ENCODE data around the gene MVP. TPM values are rescaled to one million over a fixed set of nuclear protein-coding genes. Genes with fewer than 3 reads are reported as not detected.
A peak's percentile ranks its signal among the peaks of the same experiment; 100 is the strongest.

MVP gene
- total RNA-seq, 1 donor, result 273 TPM

DNA sequence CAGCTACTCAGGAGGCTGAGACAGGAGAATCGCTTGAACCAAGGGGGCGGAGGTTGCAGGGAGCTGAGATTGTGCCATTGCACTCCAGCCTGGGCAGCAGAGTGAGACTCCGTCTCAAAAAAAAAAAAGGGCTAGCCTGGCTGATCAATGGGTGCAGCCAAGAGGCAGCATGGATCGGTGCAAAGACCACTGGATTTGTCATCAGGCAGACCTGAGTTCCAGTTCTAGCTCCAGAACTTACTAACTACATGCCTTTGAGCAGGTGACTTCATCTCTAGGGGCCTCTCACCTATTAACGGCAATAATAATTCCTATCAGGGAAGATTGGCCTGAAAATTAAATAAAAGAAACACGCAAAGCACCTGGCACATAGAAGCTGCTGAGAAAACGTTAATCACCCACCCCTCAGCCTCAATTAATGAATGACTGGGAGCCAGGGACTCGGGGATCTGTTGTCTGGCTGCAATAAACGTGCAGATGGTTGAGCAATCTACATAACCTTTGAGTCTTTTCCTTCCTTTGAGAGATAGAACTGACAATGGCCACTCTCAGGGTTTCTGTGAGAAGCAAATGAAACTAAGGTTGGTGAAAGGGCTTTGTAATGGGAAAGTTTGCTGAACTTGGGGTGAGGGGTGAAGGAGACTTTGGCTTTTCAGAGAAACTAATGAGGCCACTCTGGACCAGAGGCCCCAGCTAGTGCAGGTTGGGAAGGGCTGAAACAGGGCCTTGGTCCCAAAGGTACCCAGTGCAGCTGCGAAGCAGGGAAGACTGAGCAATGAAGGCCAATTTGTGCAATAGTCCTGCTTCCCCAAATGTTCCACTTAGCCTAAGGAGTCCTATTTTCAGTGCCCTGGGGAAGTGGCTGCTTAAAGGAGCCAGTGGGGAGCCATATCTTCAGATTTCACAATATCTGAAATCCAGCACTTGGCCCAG is 71.5 kb downstream of the MVP start:
- Histone ChIP-seq H3K36me3 (ENCODE audit: insufficient read depth, low read length) (no peaks in the 10 kb centered on the region), H3K4me1 (ENCODE audit: insufficient read depth, low read length) (no peaks in the 10 kb centered on the region), H3K9me3 (ENCODE audit: low read depth, low read length) (no peaks in the 10 kb centered on the region), H3K79me2 (ENCODE audit: insufficient read depth, low read length) (no peaks in the 10 kb centered on the region), H3K4me2 (ENCODE audit: insufficient read depth, low read length) (no peak overlapping the region), H3K4me3 (ENCODE audit: insufficient read depth, low read length) (no peak overlapping the region), H3K27me3 (ENCODE audit: insufficient read depth, low read length) (no peaks in the 10 kb centered on the region), H3K27ac (ENCODE audit: low read depth, low read length) (no peak overlapping the region), H4K20me1 (ENCODE audit: insufficient read depth, low read length) (no peaks in the 10 kb centered on the region), H2AFZ (ENCODE audit: low read length) (no peak overlapping the region)
- no peak for TF ChIP-seq CTCF (IDR thresholded peaks at IDR 0.05; ENCODE audit: extremely low read depth, low read depth, low read length)
- DNase-seq (ENCODE audit: insufficient read length, low spot score, missing footprints), result peak; percentile 52

DNA sequence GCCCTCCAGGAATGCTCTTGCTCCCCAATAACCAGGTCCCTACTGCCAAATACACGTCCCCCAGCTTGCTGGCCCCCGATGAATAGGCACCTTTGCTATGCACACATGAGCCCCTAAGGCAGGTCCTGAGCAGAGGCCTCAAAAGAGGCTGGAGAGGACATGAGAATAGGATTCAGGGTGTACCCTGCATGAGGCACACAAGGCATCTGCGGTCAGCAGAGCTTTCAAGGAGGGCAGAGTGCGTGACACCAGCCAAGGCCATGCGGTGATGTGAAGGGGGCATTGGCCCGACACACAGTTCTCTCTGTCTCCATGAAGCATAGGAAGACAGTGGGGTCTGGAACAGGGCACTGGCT is 72.2 kb downstream of the MVP start:
- Histone ChIP-seq H3K9me3 (ENCODE audit: low read depth, low read length) (no peaks in the 10 kb centered on the region), H3K27me3 (ENCODE audit: insufficient read depth, low read length) (no peaks in the 10 kb centered on the region), H3K36me3 (ENCODE audit: insufficient read depth, low read length) (no peaks in the 10 kb centered on the region), H3K4me2 (ENCODE audit: insufficient read depth, low read length) (no peak overlapping the region), H3K79me2 (ENCODE audit: insufficient read depth, low read length) (no peaks in the 10 kb centered on the region), H3K4me3 (ENCODE audit: insufficient read depth, low read length) (no peak overlapping the region), H3K4me1 (ENCODE audit: insufficient read depth, low read length) (no peaks in the 10 kb centered on the region), H2AFZ (ENCODE audit: low read length) (no peak overlapping the region), H4K20me1 (ENCODE audit: insufficient read depth, low read length) (no peaks in the 10 kb centered on the region), H3K27ac (ENCODE audit: low read depth, low read length) (no peak overlapping the region)
- peak; percentile 21 for DNase-seq (ENCODE audit: insufficient read length, low spot score, missing footprints)
- TF ChIP-seq CTCF (IDR thresholded peaks at IDR 0.05; ENCODE audit: extremely low read depth, low read depth, low read length), result no peak

DNA sequence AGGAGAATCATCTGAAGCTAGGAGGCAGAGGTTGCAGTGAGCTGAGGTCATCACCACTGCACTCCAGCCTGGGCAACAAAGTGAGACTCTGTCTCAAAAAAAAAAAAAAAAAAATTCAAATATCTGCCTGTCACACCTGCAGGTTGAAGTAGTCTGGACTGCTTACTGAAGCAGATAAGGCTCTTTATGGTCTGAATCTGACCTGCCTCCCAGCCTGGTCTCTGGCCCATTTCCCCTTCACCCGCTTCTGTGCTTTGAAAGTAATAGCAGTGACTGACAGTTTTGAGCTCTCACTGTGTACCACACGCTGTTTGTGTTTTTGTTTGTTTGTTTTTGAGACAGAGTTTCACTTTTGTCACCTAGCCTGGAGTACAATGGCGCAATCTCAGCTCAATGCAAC is 73.3 kb downstream of the MVP start:
- Histone ChIP-seq H2AFZ (ENCODE audit: low read length) (no peak overlapping the region), H3K4me2 (ENCODE audit: insufficient read depth, low read length) (no peak overlapping the region), H4K20me1 (ENCODE audit: insufficient read depth, low read length) (no peaks in the 10 kb centered on the region), H3K27ac (ENCODE audit: low read depth, low read length) (no peak overlapping the region), H3K4me1 (ENCODE audit: insufficient read depth, low read length) (peaks cover under 1% of the 10 kb centered on the region), H3K27me3 (ENCODE audit: insufficient read depth, low read length) (peaks cover 4% of the 10 kb centered on the region), H3K4me3 (ENCODE audit: insufficient read depth, low read length) (no peak overlapping the region), H3K9me3 (ENCODE audit: low read depth, low read length) (no peaks in the 10 kb centered on the region), H3K36me3 (ENCODE audit: insufficient read depth, low read length) (no peaks in the 10 kb centered on the region), H3K79me2 (ENCODE audit: insufficient read depth, low read length) (no peaks in the 10 kb centered on the region)
- DNase-seq (ENCODE audit: insufficient read length, low spot score, missing footprints), result peak; percentile 25
- no peak for TF ChIP-seq CTCF (IDR thresholded peaks at IDR 0.05; ENCODE audit: extremely low read depth, low read depth, low read length)

DNA sequence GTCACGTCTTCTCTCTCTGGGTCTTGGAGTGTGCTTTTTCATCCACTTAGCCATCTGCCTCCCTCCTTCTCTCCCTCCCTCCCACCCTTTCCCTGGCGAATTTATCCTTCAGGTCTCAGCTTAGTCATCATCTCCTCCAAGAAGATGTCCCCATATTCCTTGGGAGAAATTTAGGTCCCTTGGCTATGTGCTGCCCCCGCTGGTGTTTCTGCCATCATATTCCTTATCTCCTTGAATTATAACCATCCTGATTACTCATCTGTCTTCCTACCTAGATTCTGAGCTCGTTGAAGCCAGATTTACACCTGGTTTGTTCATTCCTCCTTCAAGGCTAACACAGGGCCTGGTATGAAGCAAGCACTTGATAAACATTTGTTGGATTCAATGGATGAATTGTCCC is 74.1 kb downstream of the MVP start:
- Histone ChIP-seq H3K36me3 (ENCODE audit: insufficient read depth, low read length) (no peaks in the 10 kb centered on the region), H3K27ac (ENCODE audit: low read depth, low read length) (no peak overlapping the region), H3K27me3 (ENCODE audit: insufficient read depth, low read length) (peaks cover 8% of the 10 kb centered on the region), H4K20me1 (ENCODE audit: insufficient read depth, low read length) (no peaks in the 10 kb centered on the region), H3K4me2 (ENCODE audit: insufficient read depth, low read length) (no peak overlapping the region), H2AFZ (ENCODE audit: low read length) (no peak overlapping the region), H3K4me1 (ENCODE audit: insufficient read depth, low read length) (peaks cover 4% of the 10 kb centered on the region), H3K79me2 (ENCODE audit: insufficient read depth, low read length) (no peaks in the 10 kb centered on the region), H3K4me3 (ENCODE audit: insufficient read depth, low read length) (no peak overlapping the region), H3K9me3 (ENCODE audit: low read depth, low read length) (no peaks in the 10 kb centered on the region)
- no peak for DNase-seq (ENCODE audit: insufficient read length, low spot score, missing footprints)
- no peak for TF ChIP-seq CTCF (IDR thresholded peaks at IDR 0.05; ENCODE audit: extremely low read depth, low read depth, low read length)
